Measurements from ENCODE around the gene LRRC36. TPM values are rescaled to one million over a fixed set of nuclear protein-coding genes. Genes with fewer than 3 reads are reported as not detected.

Gene LRRC36
- polyA plus RNA-seq, 1 donor (not counting 4 experiments of a cell fraction or from before 2014, with no cell fraction given): not detected

DNA sequence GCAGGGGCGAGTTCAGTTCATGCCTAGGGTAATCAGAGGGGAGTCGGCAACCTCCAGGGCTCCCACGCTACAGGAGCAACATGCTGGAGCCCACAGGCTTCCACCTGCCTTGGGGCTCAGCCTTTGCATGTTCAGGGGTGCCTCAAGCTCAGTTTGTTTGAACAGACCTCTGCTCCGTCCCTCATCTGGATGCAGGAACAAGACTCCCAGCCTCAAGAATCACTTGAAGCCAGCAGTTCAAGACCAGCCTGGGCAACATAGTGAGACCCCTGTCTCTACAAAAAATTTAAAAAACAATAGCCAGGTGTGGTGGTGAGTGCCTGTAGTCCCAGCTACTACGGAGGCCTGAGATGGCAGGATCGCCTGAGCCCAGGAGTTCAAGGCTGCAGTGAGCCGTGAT, 99.4 kb downstream of the LRRC36 start:
- H3K27ac ChIP-seq (ENCODE audit: control insufficient read depth, insufficient read depth, low read length): no peak overlapping the region
- TF ChIP-seq EZH2 (IDR thresholded peaks at IDR 0.05; ENCODE audit: low read length) (no peak), CTCF (optimal IDR thresholded peaks at IDR 0.05 in 1 of 3, IDR thresholded peaks at IDR 0.05 in 1 of 3, conservative IDR thresholded peaks at IDR 0.05 in 1 of 3; ENCODE audit: extremely low read depth in 1 of 3, insufficient read depth in 2 of 3, low read length in 3 of 3) (no peak)
- FAIRE-seq: no peak

DNA sequence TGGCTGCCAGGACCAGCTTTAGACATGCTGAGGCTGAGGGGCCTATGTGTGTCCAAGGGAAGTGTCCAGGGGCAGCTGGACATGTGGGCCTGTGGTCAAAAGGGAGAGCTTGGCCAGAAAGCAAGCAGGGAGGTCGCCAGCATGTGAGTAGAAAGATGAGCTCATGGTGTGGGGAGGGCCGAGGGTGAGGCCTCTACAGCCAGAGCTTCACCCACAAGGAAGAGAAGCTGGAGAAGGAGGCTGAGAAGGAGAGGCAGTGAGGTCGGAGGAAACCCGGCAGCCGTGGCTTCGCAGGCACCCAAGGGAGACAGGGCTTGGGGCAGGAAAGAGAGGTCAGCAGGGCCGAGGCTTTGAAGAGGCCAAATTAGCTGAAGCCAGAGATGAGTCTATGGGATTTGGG, 100.3 kb downstream of the LRRC36 start:
- Histone ChIP-seq H3K9ac (ENCODE audit: control insufficient read depth, extremely low read depth, insufficient read depth, low read length) (no peak overlapping the region), H2AFZ (ENCODE audit: control insufficient read depth, low read length) (no peak overlapping the region), H3K9me1 (ENCODE audit: control insufficient read depth, extremely low read depth, insufficient read depth, low read length) (no peaks in the 10 kb centered on the region), H3K27ac (ENCODE audit: control insufficient read depth, insufficient read depth, low read length) (no peak overlapping the region), H3K36me3 (ENCODE audit: control insufficient read depth in 2 of 2, extremely low read depth in 1 of 2, insufficient read depth in 2 of 2, low read length in 2 of 2) (no peaks in the 10 kb centered on the region), H3K4me2 (ENCODE audit: control insufficient read depth, extremely low read depth, insufficient read depth, low read depth, low read length) (no peak overlapping the region), H3K4me3 (ENCODE audit: control insufficient read depth in 2 of 3, extremely low read depth in 1 of 3, insufficient read depth in 2 of 3, low read depth in 1 of 3, low read length in 3 of 3) (no peak overlapping the region), H3K27me3 (ENCODE audit: control insufficient read depth, extremely low read depth, insufficient read depth, low read length) (peaks cover 34% of the 10 kb centered on the region), H4K20me1 (ENCODE audit: control insufficient read depth, extremely low read depth, insufficient read depth, low read length) (peaks cover 7% of the 10 kb centered on the region), H3K4me1 (ENCODE audit: control insufficient read depth, extremely low read depth, insufficient read depth, low read length) (peaks cover 12% of the 10 kb centered on the region), H3K9me3 (ENCODE audit: control insufficient read depth, low read depth, low read length) (no peaks in the 10 kb centered on the region), H3K79me2 (ENCODE audit: control insufficient read depth, insufficient read depth, low read length) (no peaks in the 10 kb centered on the region)
- TF ChIP-seq CTCF (optimal IDR thresholded peaks at IDR 0.05 in 1 of 3, IDR thresholded peaks at IDR 0.05 in 1 of 3, conservative IDR thresholded peaks at IDR 0.05 in 1 of 3; ENCODE audit: extremely low read depth in 1 of 3, insufficient read depth in 2 of 3, low read length in 3 of 3) (no peak), EZH2 (IDR thresholded peaks at IDR 0.05; ENCODE audit: low read length) (no peak)
- DNase-seq (ENCODE audit: low read depth, low spot score): no peak
- FAIRE-seq: no peak
- dilution Hi-C loops (cut with MboI; ENCODE audit: extremely low pct_ligation_motif_present, low sequenced_read_pairs): no loop called here

More for the DNA sequence above, 99.4 kb downstream of the LRRC36 start:
- Histone ChIP-seq H3K36me3 (ENCODE audit: control insufficient read depth in 2 of 2, extremely low read depth in 1 of 2, insufficient read depth in 2 of 2, low read length in 2 of 2) (no peaks in the 10 kb centered on the region), H2AFZ (ENCODE audit: control insufficient read depth, low read length) (no peak overlapping the region), H3K9me3 (ENCODE audit: control insufficient read depth, low read depth, low read length) (no peaks in the 10 kb centered on the region), H3K9ac (ENCODE audit: control insufficient read depth, extremely low read depth, insufficient read depth, low read length) (no peak overlapping the region), H3K79me2 (ENCODE audit: control insufficient read depth, insufficient read depth, low read length) (no peaks in the 10 kb centered on the region), H3K4me1 (ENCODE audit: control insufficient read depth, extremely low read depth, insufficient read depth, low read length) (peaks cover 8% of the 10 kb centered on the region), H3K9me1 (ENCODE audit: control insufficient read depth, extremely low read depth, insufficient read depth, low read length) (no peaks in the 10 kb centered on the region), H4K20me1 (ENCODE audit: control insufficient read depth, extremely low read depth, insufficient read depth, low read length) (peaks cover 7% of the 10 kb centered on the region), H3K4me2 (ENCODE audit: control insufficient read depth, extremely low read depth, insufficient read depth, low read depth, low read length) (no peak overlapping the region), H3K27me3 (ENCODE audit: control insufficient read depth, extremely low read depth, insufficient read depth, low read length) (peaks cover 27% of the 10 kb centered on the region), H3K4me3 (ENCODE audit: control insufficient read depth in 2 of 3, extremely low read depth in 1 of 3, insufficient read depth in 2 of 3, low read depth in 1 of 3, low read length in 3 of 3) (no peak overlapping the region)
- no peak for DNase-seq (ENCODE audit: low read depth, low spot score)
- dilution Hi-C loops (cut with MboI; ENCODE audit: extremely low pct_ligation_motif_present, low sequenced_read_pairs): no loop called here

Measured in keratinocyte (primary cell).